ENCODE data around the gene PIKFYVE. TPM values are rescaled to one million over a fixed set of nuclear protein-coding genes. Genes with fewer than 3 reads are reported as not detected.
A peak's percentile ranks its signal among the peaks of the same experiment; 100 is the strongest.

Gene PIKFYVE
- total RNA-seq, 1 experiment from 2014 or later = 27.2 TPM

DNA sequence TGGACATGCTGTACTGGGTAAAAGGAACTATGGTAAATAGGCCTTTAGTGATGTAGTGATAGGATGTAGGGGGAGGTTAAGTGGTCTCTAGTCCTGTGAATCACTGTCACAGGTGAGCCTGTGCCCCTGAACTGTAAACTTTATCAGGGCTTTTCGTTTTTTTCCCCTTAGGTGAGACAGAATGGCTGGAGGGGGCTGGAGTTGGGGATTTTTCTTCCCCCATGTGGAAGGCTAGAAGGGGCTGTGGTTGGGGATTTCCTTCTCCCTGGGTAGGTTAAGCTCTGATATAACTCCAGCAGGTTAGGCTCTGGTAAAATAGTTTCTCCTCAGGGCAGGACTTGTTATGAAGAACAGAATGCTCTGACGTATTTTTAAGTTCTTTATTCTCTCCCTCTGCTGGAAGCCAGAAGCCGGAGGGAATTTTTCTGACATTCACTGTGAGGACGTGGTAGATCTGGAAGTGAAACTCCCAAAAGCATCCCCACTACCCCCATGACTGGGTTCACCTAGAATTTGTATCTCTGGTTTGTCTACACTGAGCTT, 28.5 kb downstream of the PIKFYVE start:
- no peak for DNase-seq
- Histone ChIP-seq H2AK5ac (ENCODE audit: insufficient read length, low read length) (no peak overlapping the region), H2BK20ac (ENCODE audit: low read depth, low read length, poor library complexity, severe bottlenecking) (peak overlapping the region; percentile 26), H4K8ac (replicated peaks; ENCODE audit: insufficient read length, low read depth, low read length) (no peak overlapping the region), H4K20me1 (ENCODE audit: control insufficient read depth, insufficient read depth, insufficient read length) (no peaks in the 10 kb centered on the region), H3K4ac (ENCODE audit: low read depth, low read length) (no peak overlapping the region), H3K23me2 (ENCODE audit: insufficient read length, low read depth, low read length, poor library complexity, severe bottlenecking) (no peaks in the 10 kb centered on the region), H3K9ac (ENCODE audit: extremely low read depth, insufficient read length, low read length) (no peak overlapping the region), H3K14ac (ENCODE audit: insufficient read depth, low read length) (no peak overlapping the region), H2AFZ (ENCODE audit: low read length) (no peak overlapping the region), H3T11ph (ENCODE audit: low read length) (no peak overlapping the region), H2BK120ac (ENCODE audit: low read depth, low read length, poor library complexity, severe bottlenecking) (no peak overlapping the region), H3K27ac (ENCODE audit: insufficient read length, low read depth, low read length) (no peak overlapping the region), H4K5ac (ENCODE audit: insufficient read length, low read depth, low read length) (no peak overlapping the region), H3K4me2 (ENCODE audit: insufficient read depth, insufficient read length, low read length) (no peak overlapping the region), H3K23ac (ENCODE audit: insufficient read length, low read depth, low read length) (no peak overlapping the region), H3K79me2 (ENCODE audit: insufficient read depth, low read length) (no peaks in the 10 kb centered on the region; the same call in 1 of the 2 replicates), H3K4me1 (ENCODE audit: insufficient read depth, low read length) (no peaks in the 10 kb centered on the region), H2BK15ac (ENCODE audit: low read depth, low read length) (no peak overlapping the region), H2BK5ac (ENCODE audit: insufficient read length, low read length) (no peak overlapping the region), H3K27me3 (ENCODE audit: insufficient read depth, low read length) (no peaks in the 10 kb centered on the region), H2BK12ac (ENCODE audit: insufficient read length, low read depth, low read length) (no peak overlapping the region), H3K79me1 (ENCODE audit: insufficient read depth, low read depth, low read length, poor library complexity, severe bottlenecking) (peaks cover 2% of the 10 kb centered on the region), H4K91ac (ENCODE audit: insufficient read length, low read depth, low read length) (no peak overlapping the region), H3K9me3 (ENCODE audit: control insufficient read depth, low read depth, low read length) (no peaks in the 10 kb centered on the region), H3K56ac (ENCODE audit: insufficient read length, low read depth, low read length) (no peak overlapping the region), H3K18ac (ENCODE audit: insufficient read length, low read depth, low read length) (no peak overlapping the region)
- Mint-ChIP-seq H3K36me3 (ENCODE audit: insufficient read depth in 1 of 3, low read depth in 3 of 3) (peaks cover 21 to 58% (median 37%) of the 10 kb centered on the region in 3 experiments), H3K27ac (peak overlapping the region in 1 of 3 experiments; percentile 56; a peak in 3 of 7 replicates), H3K27me3 (ENCODE audit: low read depth) (no peaks in the 10 kb centered on the region), H3K4me3 (no peak overlapping the region), H3K4me1 (no peaks in the 10 kb centered on the region), H3K9me3 (peaks cover 4 to 5% of the 10 kb centered on the region in 2 experiments; a peak in 2 of 5 replicates)
- TF ChIP-seq, protein P1, sequence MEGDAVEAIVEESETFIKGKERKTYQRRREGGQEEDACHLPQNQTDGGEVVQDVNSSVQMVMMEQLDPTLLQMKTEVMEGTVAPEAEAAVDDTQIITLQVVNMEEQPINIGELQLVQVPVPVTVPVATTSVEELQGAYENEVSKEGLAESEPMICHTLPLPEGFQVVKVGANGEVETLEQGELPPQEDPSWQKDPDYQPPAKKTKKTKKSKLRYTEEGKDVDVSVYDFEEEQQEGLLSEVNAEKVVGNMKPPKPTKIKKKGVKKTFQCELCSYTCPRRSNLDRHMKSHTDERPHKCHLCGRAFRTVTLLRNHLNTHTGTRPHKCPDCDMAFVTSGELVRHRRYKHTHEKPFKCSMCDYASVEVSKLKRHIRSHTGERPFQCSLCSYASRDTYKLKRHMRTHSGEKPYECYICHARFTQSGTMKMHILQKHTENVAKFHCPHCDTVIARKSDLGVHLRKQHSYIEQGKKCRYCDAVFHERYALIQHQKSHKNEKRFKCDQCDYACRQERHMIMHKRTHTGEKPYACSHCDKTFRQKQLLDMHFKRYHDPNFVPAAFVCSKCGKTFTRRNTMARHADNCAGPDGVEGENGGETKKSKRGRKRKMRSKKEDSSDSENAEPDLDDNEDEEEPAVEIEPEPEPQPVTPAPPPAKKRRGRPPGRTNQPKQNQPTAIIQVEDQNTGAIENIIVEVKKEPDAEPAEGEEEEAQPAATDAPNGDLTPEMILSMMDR (conservative IDR thresholded peaks at IDR 0.05) = no peak
- no CpG with 5 or more reads among the region's 4 CpGs for WGBS (ENCODE audit: extremely low coverage, insufficient read length, low lambda C conversion rate)
